ENCODE data around the gene ZDBF2. TPM values are rescaled to one million over a fixed set of nuclear protein-coding genes. Genes with fewer than 3 reads are reported as not detected.

The ZDBF2 gene
- total and polyA plus RNA-seq, 2 donors = 3.1 to 7.9 TPM

- Histone ChIP-seq H3K9me3 (ENCODE audit: control insufficient read depth in 2 of 2, insufficient read depth in 1 of 2, low read length in 1 of 2) (no peaks in the 10 kb centered on the region), H3K36me3 (ENCODE audit: control insufficient read depth in 2 of 2, insufficient read depth in 2 of 2, low read length in 1 of 2) (no peaks in the 10 kb centered on the region), H3K27me3 (ENCODE audit: control insufficient read depth in 2 of 2, insufficient read depth in 1 of 2, low read length in 1 of 2) (peaks cover 32 to 87% of the 10 kb centered on the region in 2 donors), H3K4me3 (ENCODE audit: low read length in 2 of 2) (no peak overlapping the region), H3K27ac (ENCODE audit: low read depth in 1 of 2, low read length in 1 of 2) (no peak overlapping the region), H3K4me1 (ENCODE audit: control insufficient read depth in 2 of 2, insufficient read depth in 2 of 2, low read length in 2 of 2) (peaks cover 6 to 8% of the 10 kb centered on the region in 2 donors)
- DNase-seq (ENCODE audit: low read depth in 6 of 9, low spot score in 9 of 9) = no peak
- WGBS = 55% methylated on average over 1 of the region's 1 CpG
These were observed 3.4 kb upstream of the ZDBF2 start for GRCh38 chr2:206271065-206271464.

- no peaks in the 10 kb centered on the region for H3K9me3 ChIP-seq (ENCODE audit: control insufficient read depth in 2 of 2, insufficient read depth in 1 of 2, low read length in 1 of 2)
These were observed 558 bp upstream of the ZDBF2 start for GRCh38 chr2:206273905-206274304.

GRCh38 chr2:206275312-206276055 lies 1.0 kb downstream of the ZDBF2 start:
- H3K9me3 ChIP-seq (ENCODE audit: control insufficient read depth in 2 of 2, insufficient read depth in 1 of 2, low read length in 1 of 2) = no peaks in the 10 kb centered on the region
- H3K4me1 ChIP-seq (ENCODE audit: control insufficient read depth in 2 of 2, insufficient read depth in 2 of 2, low read length in 2 of 2) = peaks cover 6 to 8% of the 10 kb centered on the region in 2 donors
- H3K4me3 ChIP-seq (ENCODE audit: low read length in 2 of 2) = peak overlapping the region; percentile 52 to 81
- no peaks in the 10 kb centered on the region for H3K36me3 ChIP-seq (ENCODE audit: control insufficient read depth in 2 of 2, insufficient read depth in 2 of 2, low read length in 1 of 2)
- peak in 7 of 9 donors; percentile 15 to 74 (median 30) for DNase-seq (ENCODE audit: low read depth in 6 of 9, low spot score in 9 of 9)
- WGBS = 6% methylated on average over 23 of the region's 23 CpGs
- peak overlapping the region; percentile 65 to 79 for H3K27ac ChIP-seq (ENCODE audit: low read depth in 1 of 2, low read length in 1 of 2)
- H3K27me3 ChIP-seq (ENCODE audit: control insufficient read depth in 2 of 2, insufficient read depth in 1 of 2, low read length in 1 of 2) = peaks cover 32 to 70% of the 10 kb centered on the region in 2 donors

More at GRCh38 chr2:206273905-206274304, 558 bp upstream of the ZDBF2 start:
- no peaks in the 10 kb centered on the region for H3K36me3 ChIP-seq (ENCODE audit: control insufficient read depth in 2 of 2, insufficient read depth in 2 of 2, low read length in 1 of 2)
- peaks cover 6 to 8% of the 10 kb centered on the region in 2 donors for H3K4me1 ChIP-seq (ENCODE audit: control insufficient read depth in 2 of 2, insufficient read depth in 2 of 2, low read length in 2 of 2)
- DNase-seq (ENCODE audit: low read depth in 6 of 9, low spot score in 9 of 9) = peak in 1 of 9 donors; percentile 7
- peak overlapping the region; percentile 52 to 81 for H3K4me3 ChIP-seq (ENCODE audit: low read length in 2 of 2)
- 35% methylated on average over 6 of the region's 6 CpGs for WGBS
- H3K27me3 ChIP-seq (ENCODE audit: control insufficient read depth in 2 of 2, insufficient read depth in 1 of 2, low read length in 1 of 2) = peaks cover 32 to 80% of the 10 kb centered on the region in 2 donors
- H3K27ac ChIP-seq (ENCODE audit: low read depth in 1 of 2, low read length in 1 of 2) = no peak overlapping the region

GRCh38 chr2:206276169-206276942 lies 1.9 kb downstream of the ZDBF2 start:
- Histone ChIP-seq H3K4me3 (ENCODE audit: low read length in 2 of 2) (no peak overlapping the region), H3K36me3 (ENCODE audit: control insufficient read depth in 2 of 2, insufficient read depth in 2 of 2, low read length in 1 of 2) (no peaks in the 10 kb centered on the region), H3K27me3 (ENCODE audit: control insufficient read depth in 2 of 2, insufficient read depth in 1 of 2, low read length in 1 of 2) (peaks cover 28 to 63% of the 10 kb centered on the region in 2 donors), H3K27ac (ENCODE audit: low read depth in 1 of 2, low read length in 1 of 2) (no peak overlapping the region), H3K4me1 (ENCODE audit: control insufficient read depth in 2 of 2, insufficient read depth in 2 of 2, low read length in 2 of 2) (peaks cover 6 to 8% of the 10 kb centered on the region in 2 donors), H3K9me3 (ENCODE audit: control insufficient read depth in 2 of 2, insufficient read depth in 1 of 2, low read length in 1 of 2) (no peaks in the 10 kb centered on the region)
- no peak for DNase-seq (ENCODE audit: low read depth in 6 of 9, low spot score in 9 of 9)
- WGBS = 45% methylated on average over 12 of the region's 12 CpGs

GRCh38 chr2:206277503-206277902 lies 3.0 kb downstream of the ZDBF2 start:
- H3K4me3 ChIP-seq (ENCODE audit: low read length in 2 of 2) = no peak overlapping the region
- DNase-seq (ENCODE audit: low read depth in 6 of 9, low spot score in 9 of 9) = no peak
- H3K4me1 ChIP-seq (ENCODE audit: control insufficient read depth in 2 of 2, insufficient read depth in 2 of 2, low read length in 2 of 2) = peaks cover 6 to 8% of the 10 kb centered on the region in 2 donors
- H3K27ac ChIP-seq (ENCODE audit: low read depth in 1 of 2, low read length in 1 of 2) = no peak overlapping the region
- WGBS = 57% methylated on average over 3 of the region's 3 CpGs
- peaks cover 0 to 4% of the 10 kb centered on the region in 2 donors for H3K36me3 ChIP-seq (ENCODE audit: control insufficient read depth in 2 of 2, insufficient read depth in 2 of 2, low read length in 1 of 2)
- H3K9me3 ChIP-seq (ENCODE audit: control insufficient read depth in 2 of 2, insufficient read depth in 1 of 2, low read length in 1 of 2) = no peaks in the 10 kb centered on the region
- peaks cover 28 to 52% of the 10 kb centered on the region in 2 donors for H3K27me3 ChIP-seq (ENCODE audit: control insufficient read depth in 2 of 2, insufficient read depth in 1 of 2, low read length in 1 of 2)

GRCh38 chr2:206282746-206283145 lies 8.3 kb downstream of the ZDBF2 start:
- H3K27ac ChIP-seq (ENCODE audit: low read depth in 1 of 2, low read length in 1 of 2) = no peak overlapping the region
- no peak for DNase-seq (ENCODE audit: low read depth in 6 of 9, low spot score in 9 of 9)
- no peak overlapping the region for H3K4me3 ChIP-seq (ENCODE audit: low read length in 2 of 2)
- WGBS = 89% methylated on average over 8 of the region's 8 CpGs
- no peaks in the 10 kb centered on the region for H3K9me3 ChIP-seq (ENCODE audit: control insufficient read depth in 2 of 2, insufficient read depth in 1 of 2, low read length in 1 of 2)
- no peaks in the 10 kb centered on the region for H3K4me1 ChIP-seq (ENCODE audit: control insufficient read depth in 2 of 2, insufficient read depth in 2 of 2, low read length in 2 of 2)
- H3K27me3 ChIP-seq (ENCODE audit: control insufficient read depth in 2 of 2, insufficient read depth in 1 of 2, low read length in 1 of 2) = peaks cover 0 to 4% of the 10 kb centered on the region in 2 donors
- peaks cover 0 to 4% of the 10 kb centered on the region in 2 donors for H3K36me3 ChIP-seq (ENCODE audit: control insufficient read depth in 2 of 2, insufficient read depth in 2 of 2, low read length in 1 of 2)

- Histone ChIP-seq H3K4me1 (ENCODE audit: control insufficient read depth in 2 of 2, insufficient read depth in 2 of 2, low read length in 2 of 2) (no peaks in the 10 kb centered on the region), H3K4me3 (ENCODE audit: low read length in 2 of 2) (no peak overlapping the region), H3K36me3 (ENCODE audit: control insufficient read depth in 2 of 2, insufficient read depth in 2 of 2, low read length in 1 of 2) (peaks cover 0 to under 1% of the 10 kb centered on the region in 2 donors), H3K9me3 (ENCODE audit: control insufficient read depth in 2 of 2, insufficient read depth in 1 of 2, low read length in 1 of 2) (peaks cover 0 to 8% of the 10 kb centered on the region in 2 donors), H3K27me3 (ENCODE audit: control insufficient read depth in 2 of 2, insufficient read depth in 1 of 2, low read length in 1 of 2) (no peaks in the 10 kb centered on the region), H3K27ac (ENCODE audit: low read depth in 1 of 2, low read length in 1 of 2) (no peak overlapping the region)
- 97% methylated on average over 2 of the region's 2 CpGs for WGBS
- no peak for DNase-seq (ENCODE audit: low read depth in 6 of 9, low spot score in 9 of 9)
These were observed 12.7 kb downstream of the ZDBF2 start for GRCh38 chr2:206287197-206287596.

GRCh38 chr2:206289391-206289790 lies 14.9 kb downstream of the ZDBF2 start:
- H3K27ac ChIP-seq (ENCODE audit: low read depth in 1 of 2, low read length in 1 of 2) = no peak overlapping the region
- H3K27me3 ChIP-seq (ENCODE audit: control insufficient read depth in 2 of 2, insufficient read depth in 1 of 2, low read length in 1 of 2) = no peaks in the 10 kb centered on the region
- no peaks in the 10 kb centered on the region for H3K4me1 ChIP-seq (ENCODE audit: control insufficient read depth in 2 of 2, insufficient read depth in 2 of 2, low read length in 2 of 2)
- H3K36me3 ChIP-seq (ENCODE audit: control insufficient read depth in 2 of 2, insufficient read depth in 2 of 2, low read length in 1 of 2) = no peaks in the 10 kb centered on the region
- H3K9me3 ChIP-seq (ENCODE audit: control insufficient read depth in 2 of 2, insufficient read depth in 1 of 2, low read length in 1 of 2) = peaks cover 0 to 8% of the 10 kb centered on the region in 2 donors
- DNase-seq (ENCODE audit: low read depth in 6 of 9, low spot score in 9 of 9) = no peak
- 95% methylated on average over 4 of the region's 4 CpGs for WGBS
- H3K4me3 ChIP-seq (ENCODE audit: low read length in 2 of 2) = no peak overlapping the region

- WGBS = 97% methylated on average over 3 of the region's 3 CpGs
- no peaks in the 10 kb centered on the region for H3K36me3 ChIP-seq (ENCODE audit: control insufficient read depth in 2 of 2, insufficient read depth in 2 of 2, low read length in 1 of 2)
- H3K27me3 ChIP-seq (ENCODE audit: control insufficient read depth in 2 of 2, insufficient read depth in 1 of 2, low read length in 1 of 2) = no peaks in the 10 kb centered on the region
- H3K9me3 ChIP-seq (ENCODE audit: control insufficient read depth in 2 of 2, insufficient read depth in 1 of 2, low read length in 1 of 2) = no peaks in the 10 kb centered on the region
- H3K4me1 ChIP-seq (ENCODE audit: control insufficient read depth in 2 of 2, insufficient read depth in 2 of 2, low read length in 2 of 2) = no peaks in the 10 kb centered on the region
- H3K4me3 ChIP-seq (ENCODE audit: low read length in 2 of 2) = no peak overlapping the region
- H3K27ac ChIP-seq (ENCODE audit: low read depth in 1 of 2, low read length in 1 of 2) = no peak overlapping the region
- DNase-seq (ENCODE audit: low read depth in 6 of 9, low spot score in 9 of 9) = no peak
These were observed 21.7 kb downstream of the ZDBF2 start for GRCh38 chr2:206296128-206296527.
